SW 1271 (cell line): Measurements from ENCODE around the gene PDE9A.
"Not testable (repeated sequence)": the region's sequence is repeated elsewhere in the genome, so short reads cannot be mapped to it uniquely, and the experiment has no call there.

Experiments
- DNase-seq, 2 experiments: peaks; one replicate each; lab custom pipeline; 2025; lab: John Stamatoyannopoulos, UW

PDE9A gene

DNA sequence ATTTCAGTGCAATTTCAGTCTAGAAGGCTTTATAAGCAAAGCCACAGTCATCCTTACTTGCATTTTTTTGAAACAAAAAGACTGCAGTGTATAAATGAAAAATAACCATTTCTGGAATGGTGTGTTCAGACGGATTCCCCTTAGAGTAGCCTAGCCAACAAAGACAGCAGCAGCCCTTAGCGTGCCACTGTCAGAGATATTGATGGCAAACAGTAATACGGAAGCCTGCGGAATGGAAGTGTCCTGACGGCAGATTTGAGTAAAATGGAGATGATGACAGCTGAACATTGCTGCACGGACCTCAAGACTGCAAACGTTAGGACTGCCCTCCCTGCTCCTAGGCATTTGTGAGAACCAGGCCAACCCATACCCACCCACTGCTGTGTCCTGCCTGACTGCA lies 54.7 kb downstream of the PDE9A start:
- DNase-seq: no peak

DNA sequence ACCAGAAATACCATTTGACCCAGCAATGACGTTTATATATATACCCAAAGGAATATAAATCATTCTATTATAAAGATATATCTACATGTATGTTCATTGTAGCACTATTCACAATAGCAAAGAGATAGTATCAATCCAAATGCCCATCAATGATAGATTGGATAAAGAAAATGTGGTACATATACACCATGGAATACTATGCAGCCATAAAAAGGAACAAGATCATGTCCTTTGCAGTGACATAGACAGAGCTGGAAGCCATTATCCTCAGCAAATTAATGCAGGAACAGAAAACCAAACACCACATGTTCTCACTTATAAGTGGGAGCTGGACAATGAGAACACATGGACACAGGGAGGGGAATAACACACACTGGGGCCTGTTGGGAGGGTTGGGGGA lies 55.5 kb downstream of the PDE9A start:
- DNase-seq: not testable (repeated sequence)

DNA sequence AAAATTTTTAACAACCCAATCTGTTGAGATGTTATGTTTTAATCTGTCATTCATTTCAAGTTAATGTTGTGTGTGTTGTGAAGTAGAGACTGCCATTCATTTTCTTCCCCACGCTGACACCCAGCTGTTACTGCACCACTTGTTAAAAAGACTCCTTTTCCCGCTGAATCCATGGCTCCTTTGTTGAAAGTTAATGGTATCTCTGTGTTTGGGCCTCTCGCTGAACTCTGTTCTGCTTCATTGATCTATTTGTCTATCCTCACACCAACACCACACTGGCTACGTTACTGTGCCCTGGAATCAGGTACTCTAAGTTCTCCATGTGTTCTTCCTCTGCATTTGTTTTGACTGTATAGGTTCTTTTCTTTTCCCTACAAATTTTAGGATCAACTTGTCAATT lies 58.2 kb downstream of the PDE9A start:
- DNase-seq: no peak

DNA sequence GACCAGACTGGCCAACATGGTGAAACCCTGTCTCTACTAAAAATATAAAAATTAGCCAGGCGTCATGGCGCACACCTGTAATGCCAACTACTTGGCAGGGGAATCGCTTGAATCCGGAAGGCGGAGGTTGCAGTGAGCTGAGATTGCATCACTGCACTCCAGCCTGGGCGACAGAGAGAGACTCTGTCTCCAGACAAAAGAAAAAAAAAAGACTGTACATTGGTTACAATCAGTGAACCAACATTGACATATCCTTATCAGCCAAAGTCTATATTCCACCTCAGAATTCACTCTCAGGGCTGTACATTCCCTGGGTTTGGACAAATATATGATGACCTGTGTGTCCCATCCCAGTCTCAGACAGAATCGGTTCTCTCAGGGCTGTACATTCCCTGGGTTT lies 62.0 kb downstream of the PDE9A start:
- not testable (repeated sequence) for DNase-seq

DNA sequence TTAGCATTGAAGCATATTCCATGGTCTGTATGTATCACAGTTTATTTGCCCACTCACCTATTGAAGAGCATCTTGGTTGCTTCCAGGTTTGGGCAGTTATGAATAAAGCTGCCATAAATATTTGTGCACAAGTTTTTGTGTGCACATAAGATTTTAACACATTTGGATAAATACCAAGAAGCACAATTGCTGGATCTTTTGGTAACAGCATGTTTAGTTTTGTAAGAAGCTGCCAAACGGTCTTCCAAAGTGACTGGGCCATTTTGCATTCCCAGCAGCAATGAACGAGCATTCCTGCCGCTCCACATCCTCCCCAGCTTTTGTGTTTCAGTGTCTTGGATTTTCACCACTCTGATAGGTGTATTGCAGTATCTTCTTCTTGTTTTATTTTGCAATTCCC lies 62.7 kb downstream of the PDE9A start:
- DNase-seq: no peak

DNA sequence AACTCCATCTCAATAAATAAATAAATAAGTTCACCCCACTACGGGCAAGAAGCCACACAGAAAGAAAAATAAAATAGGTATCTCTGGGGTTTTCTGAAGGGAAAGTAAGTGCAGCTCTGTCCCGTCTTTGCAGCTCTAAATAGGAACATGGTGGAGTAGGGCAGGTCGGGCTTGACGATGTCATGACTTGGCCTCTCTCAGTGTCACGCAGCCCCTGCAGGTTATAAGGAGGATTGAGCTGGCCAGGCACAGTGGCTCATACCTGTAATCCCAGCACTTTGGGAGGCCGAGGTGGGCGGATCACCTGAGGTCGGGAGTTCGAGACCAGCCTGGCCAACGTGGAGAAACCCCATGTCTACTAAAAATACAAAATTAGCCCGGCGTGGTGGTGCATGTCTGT lies 67.1 kb downstream of the PDE9A start:
- DNase-seq: not testable (repeated sequence)

DNA sequence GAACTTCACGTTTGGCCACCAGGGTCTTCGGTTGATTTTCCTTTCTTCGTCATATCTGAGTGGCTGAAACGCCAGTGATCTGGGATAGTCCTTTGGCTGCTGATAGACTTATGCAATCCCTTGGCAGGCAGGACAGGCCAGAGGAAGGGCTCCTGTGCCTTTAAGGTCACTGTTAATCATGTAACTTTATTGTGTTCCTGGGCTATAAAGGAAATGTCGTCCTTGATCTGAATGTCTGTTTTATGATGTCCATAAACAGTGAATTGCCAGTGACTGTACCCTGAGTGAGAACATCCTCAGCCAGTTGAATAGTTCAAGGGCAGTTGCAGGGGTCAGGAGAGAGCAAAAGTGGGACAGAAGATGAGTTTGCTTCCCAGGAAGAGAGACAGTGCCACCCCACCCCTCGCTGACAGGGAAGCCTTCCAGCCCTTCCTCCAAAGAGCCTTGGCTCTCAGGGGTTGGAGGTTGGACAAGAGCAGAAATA lies 68.0 kb downstream of the PDE9A start:
- DNase-seq: no peak

DNA sequence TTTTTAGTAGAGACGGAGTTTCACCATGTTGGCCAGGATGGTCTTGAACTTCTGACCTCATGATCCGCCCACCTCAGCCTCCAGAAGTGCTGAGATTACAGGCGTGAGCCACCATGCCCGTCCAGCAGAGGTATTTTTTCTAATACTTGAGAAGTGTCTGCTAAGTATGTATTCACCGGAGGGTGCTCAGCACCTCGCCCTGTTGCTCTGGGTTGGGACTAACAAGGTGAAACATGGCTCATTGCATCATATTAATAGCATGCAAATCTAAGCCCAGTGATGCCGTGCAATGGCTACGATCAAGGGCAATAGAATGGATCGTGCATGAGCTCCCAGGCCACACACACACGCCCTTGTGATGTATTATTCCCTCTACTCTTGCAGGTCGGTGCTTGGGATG lies 68.7 kb downstream of the PDE9A start:
- no peak for DNase-seq

DNA sequence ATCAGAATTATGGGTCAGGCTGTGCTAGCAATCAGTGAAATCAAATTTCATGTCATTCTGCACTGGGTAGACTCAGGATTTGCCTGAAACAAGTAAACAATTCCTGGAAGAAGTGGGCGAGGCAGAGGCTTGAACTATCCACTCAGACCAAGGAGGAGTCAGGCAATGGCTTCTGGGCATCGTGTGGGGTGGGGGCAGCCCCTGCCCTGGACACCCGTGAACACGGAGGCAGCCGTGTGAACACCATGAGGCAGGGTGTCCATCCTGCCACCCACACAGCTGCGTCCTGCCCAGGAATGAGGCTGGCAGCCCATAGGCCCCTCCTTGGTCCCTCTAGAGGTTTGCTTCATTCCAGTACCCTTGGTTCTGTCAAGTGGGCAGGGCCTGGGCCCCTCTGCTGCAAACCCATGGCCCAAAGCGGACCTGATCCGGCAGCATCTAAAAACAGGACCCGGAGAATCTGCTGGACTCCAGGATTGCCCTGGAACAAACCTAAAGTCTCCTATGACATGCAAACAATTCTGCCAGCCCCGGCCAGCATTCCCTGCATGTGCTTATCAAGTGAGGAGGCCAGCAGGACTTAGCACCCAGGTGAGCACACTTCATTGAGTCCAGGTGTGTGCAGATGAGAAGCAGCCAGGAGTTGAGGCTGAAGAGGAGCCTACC lies 69.5 kb downstream of the PDE9A start:
- no peak for DNase-seq

DNA sequence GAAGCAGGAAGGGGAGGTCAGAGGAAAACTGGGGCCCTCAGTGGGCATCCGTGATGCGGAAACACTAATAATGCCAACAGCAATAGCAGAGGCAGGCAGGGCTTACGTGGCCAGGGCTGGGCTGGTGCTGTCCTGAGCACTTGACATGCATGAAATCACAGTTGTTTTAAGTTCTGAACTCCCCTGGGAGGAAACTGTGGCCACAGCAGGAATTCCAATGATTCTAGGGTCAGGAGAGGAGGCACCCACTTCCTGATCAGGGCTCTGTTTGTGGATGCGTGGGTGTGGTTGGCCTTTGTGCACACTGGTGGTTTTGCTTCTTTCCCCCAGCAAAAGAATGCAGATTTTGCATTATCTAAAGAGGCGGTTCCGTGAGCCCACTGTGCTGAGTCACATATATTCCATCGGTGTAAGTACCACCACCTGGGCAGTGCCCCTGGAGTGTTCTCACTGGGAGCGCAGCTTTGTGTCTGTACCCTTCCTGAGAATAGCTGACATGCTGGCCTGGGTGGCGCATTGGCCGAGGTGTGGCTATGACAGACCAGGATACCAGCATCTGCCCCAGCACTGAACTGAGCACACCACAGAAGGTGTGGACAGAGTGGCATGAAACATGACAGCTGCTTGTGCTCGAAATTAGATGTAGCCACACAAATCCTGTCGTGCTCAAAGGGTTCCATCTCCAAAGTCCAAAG lies 71.0 kb downstream of the PDE9A start:
- DNase-seq: peak; percentile 66 to 94

DNA sequence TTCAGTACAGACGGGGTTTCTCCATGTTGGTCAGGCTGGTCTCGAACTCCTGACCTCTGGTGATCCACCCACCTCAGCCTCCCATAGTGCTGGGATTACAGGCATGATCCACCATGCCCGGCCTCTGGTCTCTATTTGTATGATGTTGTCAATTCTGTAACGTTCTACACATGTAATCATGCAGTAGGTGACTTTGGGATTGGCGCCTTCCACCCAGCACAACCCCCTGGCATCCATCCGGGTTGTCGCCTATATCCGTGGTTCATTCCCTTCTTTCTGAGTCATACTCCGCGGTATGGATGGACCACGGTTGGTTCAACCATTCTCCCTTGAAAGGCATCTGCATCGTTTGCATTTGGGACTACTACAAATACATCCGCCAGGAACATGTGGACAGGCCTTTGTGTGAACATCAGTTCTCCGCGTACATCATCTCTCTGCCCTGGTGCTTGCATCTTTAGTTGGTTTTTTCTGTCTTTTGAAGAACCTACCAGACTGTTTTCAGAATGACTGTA lies 72.1 kb downstream of the PDE9A start:
- no peak for DNase-seq

DNA sequence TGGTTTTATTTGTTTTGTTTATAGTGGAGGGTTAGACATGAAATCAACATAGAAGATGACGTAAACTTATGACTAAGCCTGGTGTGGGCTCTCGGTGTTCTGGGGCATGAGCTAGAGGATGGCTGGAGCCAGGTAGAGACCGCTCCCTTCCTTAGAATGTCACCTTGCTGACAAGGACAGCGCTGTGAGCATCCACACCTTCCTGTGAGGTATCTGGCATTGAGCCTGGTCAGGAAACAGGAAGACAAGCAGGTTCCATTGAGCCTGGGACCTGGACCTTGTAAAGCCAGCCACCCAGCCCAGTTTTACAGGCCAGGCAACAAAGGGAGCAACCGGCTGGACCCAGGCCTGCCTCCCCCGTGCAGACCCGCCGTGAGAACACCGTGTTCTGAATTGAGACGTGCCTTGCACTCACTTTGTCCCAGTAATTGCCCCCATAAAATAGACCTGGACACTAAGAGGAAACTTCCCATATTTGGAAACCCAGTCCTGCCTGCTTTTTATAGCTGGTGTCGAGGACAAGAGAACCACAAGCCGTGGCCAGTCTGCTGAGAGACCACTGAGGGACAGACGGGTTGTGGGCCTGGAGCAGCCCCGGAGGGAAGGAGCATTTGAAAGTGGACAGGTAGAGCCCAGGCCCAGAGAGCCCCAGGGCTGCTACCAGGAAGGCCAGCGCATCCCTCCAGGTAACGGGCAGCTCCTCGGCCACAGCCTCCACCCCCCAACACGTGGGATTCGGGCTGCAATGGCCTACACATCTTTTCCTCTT lies 78.0 kb downstream of the PDE9A start:
- no peak for DNase-seq

DNA sequence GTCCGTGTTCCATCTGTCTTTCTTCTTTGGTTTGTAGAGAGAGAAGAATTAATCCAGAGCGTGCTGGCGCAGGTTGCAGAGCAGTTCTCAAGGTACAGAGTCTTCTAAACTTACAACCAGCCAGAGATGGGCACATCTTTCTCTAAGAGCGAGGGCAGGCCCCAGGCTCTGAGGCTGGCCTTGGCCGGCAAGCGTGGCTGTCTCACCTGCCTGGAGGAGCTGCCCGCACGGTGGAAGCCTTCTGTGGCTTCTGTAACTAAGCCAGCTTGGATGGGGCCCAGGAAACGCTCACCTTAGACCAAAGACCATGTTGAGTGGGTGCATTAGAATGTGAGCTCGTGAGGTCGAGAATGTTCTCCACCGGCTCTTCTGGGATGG lies 78.6 kb downstream of the PDE9A start:
- no peak for DNase-seq

DNA sequence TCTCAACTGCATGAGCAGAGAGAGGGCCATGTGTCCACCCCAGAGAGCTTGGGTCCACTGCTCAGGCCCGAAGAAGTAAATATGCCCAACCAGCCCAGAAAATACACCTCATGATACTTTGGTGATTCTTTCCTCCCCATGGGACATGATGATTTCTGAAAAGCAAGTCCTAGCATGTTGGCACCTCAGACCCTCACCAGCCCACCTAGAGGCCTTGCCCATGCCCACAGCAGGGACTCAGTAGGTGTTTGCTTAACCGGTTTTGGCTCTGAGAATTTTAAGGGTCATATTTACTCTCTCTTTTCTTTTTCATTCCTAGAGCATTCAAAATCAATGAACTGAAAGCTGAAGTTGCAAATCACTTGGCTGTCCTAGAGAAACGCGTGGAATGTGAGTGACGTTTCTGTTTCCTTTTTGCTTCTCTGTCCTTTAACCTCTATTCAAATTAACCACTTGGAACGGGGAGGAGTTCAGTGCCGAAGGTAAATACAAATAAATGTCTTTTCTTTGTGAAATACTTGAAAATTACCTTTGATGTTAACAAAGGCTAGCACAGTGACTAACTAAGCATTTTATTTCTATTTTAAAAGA lies 79.7 kb downstream of the PDE9A start:
- no peak for DNase-seq

DNA sequence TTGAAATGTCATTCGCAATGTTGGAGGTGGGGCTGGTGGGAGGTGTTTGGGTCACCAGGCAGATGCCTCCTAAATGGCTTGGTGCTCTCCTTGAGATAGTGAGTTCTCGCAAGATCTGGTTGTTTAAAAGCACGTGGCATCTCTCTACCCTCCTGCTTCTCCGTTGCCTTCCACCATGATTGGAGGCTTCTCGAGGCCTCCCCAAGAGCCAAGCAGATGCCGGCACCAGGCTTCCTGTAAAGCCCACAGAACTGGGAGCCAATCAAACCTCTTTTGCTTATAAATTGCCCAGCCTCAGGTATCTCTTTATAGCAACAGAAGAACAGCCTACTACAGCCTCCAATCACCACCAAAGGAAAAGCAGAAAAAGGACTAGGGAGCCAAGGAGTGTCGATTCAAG lies 80.5 kb downstream of the PDE9A start:
- no peak for DNase-seq

DNA sequence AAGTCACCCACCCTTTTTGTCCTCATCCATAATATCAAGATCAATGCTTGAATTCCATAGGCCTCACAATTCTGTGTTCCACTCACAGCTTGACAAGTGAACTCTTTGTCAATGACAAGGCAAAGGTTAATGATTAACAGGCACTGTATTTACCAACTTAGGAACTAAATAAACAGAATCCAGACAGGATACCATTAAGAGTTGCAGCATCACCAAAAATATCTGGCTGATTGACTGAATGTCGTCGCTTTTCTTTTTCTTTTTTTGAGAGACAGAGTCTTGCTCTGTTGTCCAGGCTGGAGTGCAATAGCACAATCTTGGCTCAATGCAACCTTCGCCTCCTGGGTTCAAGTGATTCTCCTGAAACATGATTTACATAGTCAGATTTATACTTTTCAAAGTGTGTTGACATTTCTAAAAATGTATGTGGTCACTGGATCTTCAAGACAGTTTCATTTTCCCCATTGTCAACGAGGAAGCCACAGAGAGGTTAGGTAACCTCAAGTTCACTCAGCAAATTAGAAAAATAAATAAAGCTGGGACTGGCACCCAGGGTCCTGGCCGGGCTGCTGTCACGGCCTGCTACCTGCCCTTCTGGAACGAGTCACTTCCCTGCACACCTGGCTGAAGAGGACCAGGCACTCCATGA lies 81.0 kb downstream of the PDE9A start:
- DNase-seq: no peak

DNA sequence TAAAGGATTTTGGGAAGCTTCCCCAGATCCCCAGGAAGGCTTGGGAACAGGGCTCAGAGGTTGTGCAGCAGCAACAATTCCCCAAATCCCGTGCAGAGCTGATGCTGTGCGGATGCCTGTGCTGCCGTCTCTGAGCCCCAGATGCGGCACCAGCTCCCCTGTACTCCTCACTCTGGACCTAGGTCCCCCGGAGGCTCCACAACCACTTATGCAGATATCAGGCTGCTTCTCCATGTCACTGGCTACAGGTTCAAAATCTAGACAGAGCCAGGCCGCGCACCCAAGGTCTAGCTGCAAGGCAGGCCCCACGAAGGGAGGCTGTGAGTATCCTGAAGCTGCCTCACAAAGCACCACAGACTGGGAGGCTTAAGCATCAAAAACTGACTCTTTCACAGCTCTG lies 81.6 kb downstream of the PDE9A start:
- DNase-seq: no peak

DNA sequence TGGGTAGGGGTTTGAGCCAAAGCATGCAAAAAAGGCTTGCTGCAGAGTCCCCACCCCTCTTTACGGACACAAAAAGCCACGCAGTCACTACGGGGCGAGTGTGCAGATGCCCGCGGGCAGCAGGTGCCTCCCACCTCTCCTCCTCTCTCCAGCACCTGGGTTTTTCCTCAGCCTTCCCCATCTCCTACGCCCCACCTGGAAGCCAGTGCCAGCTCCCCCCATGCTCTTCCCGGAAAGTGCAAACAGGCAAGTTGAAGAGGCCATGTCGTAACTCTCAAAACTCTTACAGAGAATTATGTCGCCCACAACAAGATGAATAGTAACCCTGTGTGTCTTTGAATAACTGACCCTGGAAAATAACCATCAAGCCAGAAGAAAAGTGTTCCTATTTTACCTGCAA lies 82.5 kb downstream of the PDE9A start:
- DNase-seq: no peak

DNA sequence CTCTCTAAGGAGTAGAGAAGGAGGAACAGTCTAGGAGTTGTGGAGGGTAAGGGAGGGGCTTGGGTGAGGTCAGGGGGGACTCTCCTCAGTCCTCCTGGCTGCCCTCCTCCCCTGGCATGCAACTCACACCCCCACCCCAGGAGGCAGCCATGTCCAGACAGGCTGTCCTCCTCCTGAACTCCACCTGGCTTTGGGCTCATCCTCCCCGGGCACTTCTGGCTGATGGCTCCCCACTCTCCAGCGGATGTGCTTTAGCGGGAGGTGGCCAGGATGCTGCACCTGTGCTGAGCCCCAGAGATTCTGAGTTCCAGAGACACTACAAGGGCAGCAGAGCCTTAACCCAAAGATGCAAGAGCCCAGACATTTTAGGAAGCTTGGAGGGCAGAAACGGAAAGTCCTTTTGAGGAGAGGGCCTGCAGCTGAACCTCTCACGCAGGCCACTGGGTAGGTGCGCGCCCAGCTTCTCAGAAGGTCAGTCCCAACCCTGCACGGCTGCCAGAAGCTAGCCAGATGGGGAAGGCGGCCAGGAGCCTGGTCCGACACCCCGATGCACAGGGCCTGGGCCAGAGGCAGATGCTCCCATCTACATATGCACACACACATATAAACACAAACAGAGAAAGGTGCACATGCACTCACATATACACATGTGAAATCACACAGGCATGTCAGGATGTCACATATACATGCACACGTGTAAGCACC lies 83.4 kb downstream of the PDE9A start:
- no peak for DNase-seq

DNA sequence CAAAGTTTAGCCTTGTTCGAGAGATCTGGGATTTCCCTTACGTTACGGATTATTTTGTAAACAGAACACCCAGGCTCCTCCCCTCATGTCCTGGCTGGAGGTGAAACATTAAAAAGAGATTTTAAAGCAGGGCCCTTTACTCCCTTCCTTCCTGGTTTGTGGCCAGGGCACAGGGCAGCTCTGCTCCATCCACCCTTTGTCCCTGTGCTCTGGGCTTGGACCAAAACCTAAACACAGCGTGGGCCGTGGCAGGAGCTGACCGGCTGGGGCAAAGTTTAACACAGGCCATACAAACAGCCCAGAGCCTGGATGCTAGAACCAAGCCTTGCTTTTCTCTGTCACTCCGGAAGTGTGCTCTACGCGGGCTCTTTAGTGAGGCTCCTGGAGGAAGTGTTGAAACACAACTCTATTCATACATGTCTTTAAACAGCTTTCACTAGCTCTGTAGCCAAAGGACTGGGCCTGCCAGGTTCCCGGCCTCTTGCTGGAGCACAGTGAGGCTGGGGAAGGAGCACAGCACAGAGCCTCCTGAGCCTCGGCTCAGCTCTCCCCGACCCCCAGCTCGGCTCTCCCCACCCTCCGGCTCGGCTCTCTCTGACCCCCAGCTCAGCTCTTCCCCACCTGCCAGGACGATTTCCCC lies 84.7 kb downstream of the PDE9A start:
- DNase-seq: no peak
